KBM-7 (cell line): ENCODE measurements around the gene CPEB3.
A peak's percentile ranks its signal among the peaks of the same experiment; 100 is the strongest.
"Not testable (repeated sequence)": the region's sequence is repeated elsewhere in the genome, so short reads cannot be mapped to it uniquely, and the experiment has no call there.

Experiments
- DNase-seq: peaks from one replicate; pipeline ENCODE4 v3.0.0-alpha.2; 2015
- in situ Hi-C: fragments of 300-500 bp; cut with MboI; formaldehyde crosslinking; loops from 2 replicates; pipeline ENCODE4 v1.14.3; 2020; ENCODE audit warnings: low sequenced_read_pairs, low pct_unique_long_range_greater_than_20kb, mixed read lengths

CPEB3 gene

DNA sequence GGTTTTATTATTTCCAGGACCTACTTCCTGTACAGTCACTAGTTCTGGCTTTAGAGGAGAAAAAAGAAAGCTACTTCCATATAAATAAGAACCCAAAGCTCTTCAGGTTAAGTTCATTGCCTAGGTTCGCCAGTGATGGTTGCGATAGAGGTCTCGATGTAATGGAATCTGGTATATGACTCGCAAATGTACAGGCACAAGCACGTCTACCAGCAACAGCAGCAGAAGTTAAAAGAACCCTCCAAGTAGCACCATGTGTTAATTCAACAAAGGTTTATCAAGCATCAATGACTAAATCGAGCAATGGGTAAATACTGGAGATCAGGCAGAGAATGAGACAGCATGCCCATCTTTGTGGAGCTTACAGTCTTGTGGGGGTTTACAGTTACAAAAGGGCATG, 211.9 kb downstream of the CPEB3 start:
- no peak for DNase-seq
- in situ Hi-C loops = no loop called here

DNA sequence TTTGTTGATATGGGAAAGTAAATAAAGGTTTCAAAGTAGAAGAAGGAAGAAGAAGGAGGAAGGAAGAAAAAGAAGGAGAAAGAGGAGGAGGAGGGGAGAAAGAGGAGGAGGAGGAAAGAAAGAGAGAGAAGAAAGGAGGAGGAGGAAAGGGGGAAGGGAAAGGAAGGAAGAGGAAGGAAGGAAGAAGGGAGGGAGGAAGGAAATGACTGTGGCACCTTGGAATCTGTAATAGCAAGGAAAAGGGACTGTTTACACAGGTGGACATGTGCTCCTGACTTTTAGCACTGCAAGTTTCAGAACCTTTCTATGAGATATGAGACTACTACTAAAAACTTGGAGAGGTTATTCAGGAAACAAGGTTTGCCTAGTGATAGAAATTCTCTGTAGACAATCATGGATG, 214.2 kb downstream of the CPEB3 start:
- DNase-seq = no peak
- in situ Hi-C loops = no loop called here

DNA sequence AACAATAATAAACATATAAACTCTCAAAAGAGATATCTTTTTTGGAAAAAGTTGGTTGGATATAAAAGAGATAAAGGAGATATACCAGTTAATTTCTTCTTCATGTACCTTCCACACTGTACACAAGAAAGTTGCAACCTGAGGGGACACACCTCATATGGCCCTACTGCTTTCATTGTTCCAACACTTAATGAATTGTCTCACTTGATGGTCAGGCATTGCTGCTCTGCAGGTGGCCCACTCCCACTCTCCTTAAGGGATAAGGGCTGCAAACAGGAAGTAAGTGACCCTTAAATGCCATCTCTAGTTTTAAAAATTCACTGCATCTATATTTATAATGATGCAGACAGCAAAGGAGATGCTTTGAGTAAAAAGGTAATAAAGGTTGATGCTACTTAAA, 215.0 kb downstream of the CPEB3 start:
- in situ Hi-C loops = no loop called here
- DNase-seq = no peak

DNA sequence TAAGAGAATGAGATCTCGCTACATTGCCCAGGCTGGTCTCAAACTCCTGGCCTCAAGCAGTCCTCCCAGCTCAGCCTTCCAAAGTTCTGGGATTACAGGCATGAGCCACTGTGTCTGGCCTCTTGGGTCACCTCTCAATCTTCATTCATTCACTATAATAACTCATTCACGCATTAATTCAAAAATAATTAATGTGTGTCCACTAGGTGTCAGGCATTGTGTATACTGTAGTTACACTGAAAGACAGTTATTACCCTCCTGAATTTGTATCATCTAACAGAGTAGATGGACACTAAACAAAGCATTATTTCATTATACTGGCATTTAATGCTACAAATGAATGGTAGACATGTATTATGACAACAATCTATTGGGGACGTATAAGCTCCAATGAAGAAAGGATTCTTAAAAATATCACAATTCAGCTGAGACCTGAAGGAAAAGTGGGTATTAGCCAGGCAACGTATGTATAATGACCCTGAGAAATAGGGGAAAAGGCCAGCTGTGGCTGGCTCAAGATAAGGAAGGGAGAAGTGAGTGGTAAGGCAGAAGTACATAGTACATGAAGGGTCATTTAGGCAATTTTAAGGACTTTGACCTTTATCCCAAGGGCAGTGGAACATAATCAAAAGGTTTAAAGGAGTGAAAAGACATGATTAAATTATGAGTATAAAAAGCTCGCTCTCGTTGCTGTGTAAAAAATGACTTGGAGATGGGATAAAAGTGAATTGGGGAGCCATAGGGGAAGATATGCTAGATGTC, 216.6 kb downstream of the CPEB3 start:
- in situ Hi-C loops = no loop called here
- DNase-seq = peak; percentile 5

DNA sequence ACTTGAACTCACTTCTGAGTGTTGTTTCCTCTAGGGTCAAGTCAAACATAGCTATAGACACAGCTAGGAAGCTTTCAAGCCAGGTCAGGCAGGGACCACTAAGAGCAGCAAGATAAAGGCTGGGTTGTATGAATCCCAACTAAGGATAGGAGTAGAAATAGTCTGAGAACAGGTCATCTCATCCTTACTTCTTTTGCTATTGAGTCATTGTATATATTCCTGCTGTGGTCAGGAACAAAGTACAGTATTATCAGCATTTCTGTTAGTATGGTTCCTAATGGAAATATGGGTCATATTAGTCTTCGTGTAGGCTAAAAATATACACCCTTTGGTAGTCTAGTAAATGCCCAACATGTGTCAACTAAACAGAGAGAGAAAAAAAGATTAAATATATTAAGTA, 222.0 kb downstream of the CPEB3 start:
- in situ Hi-C loops = no loop called here
- DNase-seq = no peak

DNA sequence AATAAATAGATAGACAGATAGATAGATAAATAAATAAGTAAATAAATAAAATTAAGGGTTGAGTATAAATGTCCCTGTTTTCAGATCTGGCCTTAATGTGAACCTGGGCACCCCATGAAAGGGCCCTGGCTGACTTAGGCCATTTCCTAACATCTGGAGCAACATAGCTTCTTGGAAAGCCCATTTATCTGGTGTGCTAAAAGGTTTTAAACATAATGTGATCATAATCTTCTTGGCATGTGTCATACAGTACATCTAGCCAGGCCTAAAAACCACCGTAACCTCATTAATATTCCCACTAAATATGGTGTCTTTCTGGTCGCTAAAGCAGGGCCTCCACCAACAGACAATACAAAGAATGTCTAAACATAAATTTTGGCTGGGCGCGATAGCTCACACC, 224.5 kb downstream of the CPEB3 start:
- no peak for DNase-seq
- in situ Hi-C loops = no loop called here

DNA sequence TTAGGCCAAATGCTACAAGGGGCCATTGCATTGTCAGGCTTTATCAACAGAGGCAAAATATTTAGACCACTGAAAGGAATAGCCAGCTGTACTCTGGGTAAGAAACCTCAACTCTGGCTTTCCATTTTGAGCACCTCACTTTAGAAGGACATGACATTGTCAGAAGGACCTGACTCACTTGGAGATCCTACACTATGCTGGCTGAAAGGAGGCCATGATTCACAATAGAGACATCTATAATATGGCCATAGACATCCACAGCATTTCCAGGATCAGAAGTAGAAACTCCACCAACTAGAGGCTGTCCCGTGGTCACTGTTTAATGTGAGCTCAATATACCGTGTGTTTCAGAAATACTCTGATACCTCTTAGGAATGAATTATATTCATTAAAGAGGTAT, 226.4 kb downstream of the CPEB3 start:
- in situ Hi-C loops = no loop called here

DNA sequence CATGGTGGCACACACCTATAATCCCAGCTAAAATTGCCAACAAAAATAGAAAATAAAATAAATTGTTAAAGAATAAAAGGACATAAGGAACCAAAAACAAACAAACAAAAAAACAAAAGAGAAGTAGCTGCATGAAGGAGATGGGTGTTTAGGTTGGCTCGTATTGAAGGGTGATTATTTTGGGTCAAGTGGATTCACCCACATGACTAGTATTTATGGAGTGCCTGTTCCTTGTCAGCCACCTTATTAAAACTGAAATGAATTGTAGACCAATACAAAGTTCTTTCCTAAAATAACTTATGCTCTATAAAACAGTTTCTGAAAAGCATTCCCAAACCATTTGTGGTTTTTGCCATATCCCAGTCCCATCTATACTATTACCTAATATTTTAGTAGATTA, 228.6 kb downstream of the CPEB3 start:
- in situ Hi-C loops = no loop called here

More for the DNA sequence above, 226.4 kb downstream of the CPEB3 start:
- no peak for DNase-seq

DNA sequence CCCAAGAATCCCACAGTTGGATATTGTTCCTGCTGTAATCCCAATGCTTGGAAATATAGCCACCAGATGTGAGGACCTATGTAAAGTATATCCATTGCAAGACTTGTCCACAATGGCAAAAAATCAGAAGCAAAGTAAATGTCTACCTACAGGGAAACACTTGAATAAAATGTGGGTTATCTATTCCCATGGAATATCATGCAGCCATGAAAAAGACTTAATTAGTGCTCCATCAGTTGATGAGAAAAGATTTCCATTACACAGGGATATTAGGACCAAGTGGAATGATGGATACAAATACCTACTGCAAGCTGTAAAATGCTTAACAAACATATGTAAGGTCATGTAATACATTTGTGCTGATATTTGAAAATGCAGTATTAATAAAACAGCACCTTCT, 236.1 kb downstream of the CPEB3 start:
- in situ Hi-C loops = no loop called here

More for the DNA sequence above, 228.6 kb downstream of the CPEB3 start:
- no peak for DNase-seq

DNA sequence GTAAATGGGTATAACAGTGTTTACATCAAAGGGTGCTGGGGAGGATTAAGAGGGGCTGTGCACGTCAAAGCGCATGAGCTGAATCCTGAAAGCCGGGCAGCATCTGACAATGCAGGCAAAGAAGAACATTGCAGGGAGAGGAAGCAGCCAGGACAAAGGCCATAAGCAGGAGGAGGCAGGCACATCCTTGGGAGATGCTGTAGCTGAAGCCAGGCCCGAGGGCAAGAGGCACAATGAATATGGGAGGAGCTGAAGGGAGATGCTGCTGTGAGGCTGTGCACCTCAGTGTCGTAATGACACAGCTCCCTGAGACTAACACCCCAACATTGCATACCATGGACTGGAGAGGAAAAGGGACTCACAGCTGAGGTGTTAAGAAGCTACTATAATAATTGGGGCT, 238.1 kb downstream of the CPEB3 start:
- no peak for DNase-seq
- in situ Hi-C loops = no loop called here

More for the DNA sequence above, 236.1 kb downstream of the CPEB3 start:
- DNase-seq = no peak

DNA sequence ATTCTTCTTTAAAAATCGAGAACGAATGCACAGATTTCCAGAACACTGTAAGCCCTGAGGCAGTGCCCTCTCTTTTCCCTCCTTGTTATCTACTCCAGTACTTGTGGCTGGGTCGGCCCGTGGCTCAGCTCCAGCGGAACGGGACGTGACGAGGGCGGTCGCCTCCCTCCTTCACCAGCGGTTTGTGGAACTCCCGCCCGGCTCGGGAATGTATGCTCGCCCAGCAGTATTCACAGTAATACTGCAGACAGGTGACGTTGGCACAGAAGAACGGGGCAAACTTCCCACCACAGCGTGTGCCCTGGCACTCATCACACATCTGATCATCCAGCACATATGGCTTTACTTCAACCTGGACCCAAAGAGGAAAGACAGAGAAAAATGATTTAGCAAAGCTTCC, 238.8 kb downstream of the CPEB3 start:
- in situ Hi-C loops = no loop called here
- DNase-seq = no peak

DNA sequence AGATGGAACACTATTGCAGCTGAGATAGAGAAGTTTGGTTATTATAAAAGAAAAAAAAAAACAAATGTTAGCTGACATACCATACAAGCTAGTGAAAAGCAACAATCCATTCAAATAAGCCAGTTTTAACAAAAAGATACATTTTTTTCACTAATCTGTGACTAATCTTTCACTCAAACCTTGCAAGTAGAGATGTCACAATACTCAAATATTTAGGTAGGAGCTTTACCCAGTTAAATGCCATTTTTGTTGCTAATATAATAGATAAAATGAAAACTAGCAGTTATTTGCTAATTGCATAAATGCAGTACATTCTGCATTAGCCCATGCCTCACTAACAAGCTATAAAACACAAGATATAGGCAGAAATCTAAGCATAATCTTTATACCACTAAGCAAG, 243.7 kb downstream of the CPEB3 start:
- in situ Hi-C loops = no loop called here

DNA sequence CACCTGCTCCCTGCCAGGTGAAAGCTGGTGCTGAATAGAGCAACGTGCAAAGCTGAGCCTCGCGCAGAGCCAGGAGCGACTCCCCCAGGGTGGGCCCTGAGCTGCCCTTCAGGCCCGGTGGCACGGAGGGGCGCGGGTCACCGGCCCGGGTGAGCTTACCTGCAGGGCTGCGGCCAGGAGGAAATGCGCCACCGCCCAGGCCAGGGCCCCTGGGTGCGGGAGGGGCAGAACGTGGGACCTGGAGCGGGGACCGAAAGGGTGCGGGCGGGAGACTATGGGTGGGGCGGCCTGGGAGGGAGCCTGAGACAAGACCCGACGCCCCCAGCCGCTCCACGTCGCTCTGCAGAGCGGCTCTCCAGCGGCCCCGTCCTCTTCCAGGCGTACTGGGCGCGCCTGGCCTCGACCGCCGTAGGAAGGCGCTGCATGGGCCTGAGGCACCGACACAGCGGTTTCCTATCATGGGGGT, 245.2 kb downstream of the CPEB3 start:
- DNase-seq = no peak
- in situ Hi-C loops = no loop called here

More for the DNA sequence above, 243.7 kb downstream of the CPEB3 start:
- no peak for DNase-seq

DNA sequence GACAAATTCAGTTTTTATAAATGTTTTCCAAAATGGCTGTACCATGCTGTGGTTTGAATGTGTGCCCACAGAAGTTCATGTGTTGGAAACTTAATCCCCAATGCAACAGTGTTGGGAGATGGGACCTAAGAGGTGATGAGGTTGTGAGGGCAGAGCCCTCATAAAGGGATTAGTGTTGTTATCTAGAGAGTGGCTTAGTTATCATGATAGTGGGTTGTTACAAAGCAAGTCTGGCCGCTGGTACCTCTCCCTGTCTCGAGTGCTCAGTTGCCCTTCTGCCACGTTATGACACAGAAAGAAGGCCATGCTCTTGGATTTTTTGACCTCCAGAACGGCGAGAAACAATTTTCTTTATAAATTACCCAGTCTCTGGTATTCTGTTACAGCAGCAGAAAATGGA, 248.3 kb downstream of the CPEB3 start:
- DNase-seq = no peak

DNA sequence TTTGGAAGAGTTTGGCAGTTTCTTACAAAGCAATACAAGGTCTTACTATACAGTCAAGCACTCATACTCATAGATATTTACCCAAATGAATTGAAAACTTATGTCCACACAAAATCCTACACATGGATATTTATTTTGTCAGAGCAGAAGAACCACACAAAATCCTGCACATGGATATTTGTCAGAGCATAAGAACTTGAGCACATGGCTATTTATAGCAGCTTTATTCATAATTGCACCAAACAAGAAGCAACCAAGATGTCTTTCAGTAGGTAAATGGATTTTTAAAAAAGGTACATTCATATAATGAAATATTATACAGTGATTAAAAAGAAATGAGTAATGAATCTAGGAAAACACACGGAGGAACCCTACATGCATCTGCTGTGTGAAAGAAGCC, 251.9 kb downstream of the CPEB3 start:
- in situ Hi-C loops = no loop called here
- DNase-seq = no peak

More for the DNA sequence above, 248.3 kb downstream of the CPEB3 start:
- in situ Hi-C loops = no loop called here

DNA sequence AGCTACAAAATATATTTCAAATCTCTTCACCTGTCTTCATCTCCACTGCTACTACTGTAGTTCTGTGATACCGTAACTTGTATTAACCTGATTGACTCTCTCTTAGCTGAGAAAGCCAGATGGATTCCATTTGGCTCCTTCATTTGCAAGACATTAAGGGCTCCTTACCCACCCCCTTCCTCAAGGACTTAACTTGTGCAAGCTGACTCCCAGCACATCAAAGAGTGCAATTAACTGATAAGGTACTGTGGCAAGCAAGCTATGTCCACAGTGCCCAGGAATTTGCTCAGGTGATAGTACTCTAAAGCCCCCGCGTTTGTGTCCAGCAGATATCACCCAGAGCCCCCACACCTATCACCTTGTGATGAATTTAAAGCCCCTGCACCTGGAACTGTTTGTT, 257.8 kb downstream of the CPEB3 start:
- in situ Hi-C loops, DNase-seq: not testable (repeated sequence)

DNA sequence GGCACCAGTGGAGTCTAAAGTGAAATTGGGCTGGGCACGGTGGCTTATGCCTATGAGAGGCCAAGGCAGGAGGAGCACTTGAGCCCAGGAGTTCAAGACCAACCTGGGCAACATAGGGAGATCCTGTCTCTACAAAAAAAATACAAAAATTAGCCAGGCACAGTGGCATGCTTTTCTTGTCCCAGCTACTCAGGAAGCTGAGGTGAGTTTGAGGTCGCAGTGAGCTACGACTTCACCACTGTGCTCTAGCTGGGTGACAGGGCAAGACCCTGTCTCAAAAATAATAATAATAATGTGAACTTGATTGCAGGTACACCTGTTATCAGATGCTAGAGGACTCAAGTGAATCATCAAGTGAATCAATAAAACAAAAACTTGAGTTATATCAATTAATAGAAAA, 259.3 kb downstream of the CPEB3 start:
- DNase-seq = no peak
- in situ Hi-C loops = no loop called here

DNA sequence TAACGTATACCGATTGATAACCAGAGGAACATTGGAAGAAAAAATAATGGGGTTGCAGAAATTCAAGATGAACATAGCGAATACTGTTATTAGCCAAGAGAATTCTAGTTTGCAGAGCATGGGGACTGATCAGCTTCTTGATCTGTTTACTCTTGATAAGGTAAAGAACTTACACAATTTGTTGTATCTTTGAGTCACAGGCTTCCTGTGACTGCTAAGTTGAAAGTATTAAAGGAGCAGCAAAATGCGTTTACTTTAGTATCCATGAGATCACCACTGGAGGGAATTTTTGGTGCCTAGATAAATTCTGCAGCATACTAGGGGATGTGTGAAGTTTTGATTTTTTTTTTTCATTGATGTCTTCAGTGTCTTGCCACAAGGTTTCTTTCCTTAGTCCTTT, 263.7 kb downstream of the CPEB3 start:
- in situ Hi-C loops = no loop called here

DNA sequence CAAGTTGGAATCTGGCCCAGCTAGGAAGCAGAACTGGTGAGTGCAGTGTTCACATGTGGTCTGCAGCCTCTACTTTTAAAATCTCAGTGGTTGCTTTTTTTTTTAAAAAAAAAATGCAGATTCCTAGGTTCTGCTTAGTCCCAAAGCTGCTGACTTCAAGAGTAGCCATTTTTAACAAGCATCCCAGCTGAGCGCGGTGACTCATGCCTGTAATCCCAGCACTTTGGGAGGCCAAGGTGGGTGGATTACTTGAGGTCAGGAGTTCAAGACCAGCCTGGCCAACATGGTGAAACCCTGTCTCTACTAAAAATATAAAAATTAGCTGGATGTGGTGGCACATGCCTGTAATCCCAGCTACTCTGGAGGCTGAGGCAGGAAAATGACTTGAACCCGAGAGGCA, 265.5 kb downstream of the CPEB3 start:
- DNase-seq, in situ Hi-C loops: not testable (repeated sequence)

More for the DNA sequence above, 263.7 kb downstream of the CPEB3 start:
- no peak for DNase-seq

DNA sequence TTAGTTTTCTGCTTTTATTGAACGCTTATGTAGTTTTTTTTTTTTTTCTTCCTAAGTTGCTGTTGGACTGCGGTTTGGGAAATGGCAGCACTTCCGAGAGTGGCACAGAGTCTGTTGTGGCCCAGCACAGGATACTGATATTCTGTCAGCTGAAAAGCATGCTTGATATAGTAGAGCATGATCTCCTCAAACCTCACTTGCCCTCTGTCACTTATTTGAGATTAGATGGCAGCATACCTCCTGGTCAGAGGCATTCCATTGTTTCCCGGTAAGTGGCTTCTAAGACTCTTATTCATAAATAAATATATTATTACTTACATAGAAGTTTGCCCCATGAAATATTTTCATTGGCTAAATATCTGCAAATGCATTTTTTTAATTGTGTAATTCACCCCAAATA, 266.2 kb downstream of the CPEB3 start:
- no peak for DNase-seq
- in situ Hi-C loops = no loop called here

DNA sequence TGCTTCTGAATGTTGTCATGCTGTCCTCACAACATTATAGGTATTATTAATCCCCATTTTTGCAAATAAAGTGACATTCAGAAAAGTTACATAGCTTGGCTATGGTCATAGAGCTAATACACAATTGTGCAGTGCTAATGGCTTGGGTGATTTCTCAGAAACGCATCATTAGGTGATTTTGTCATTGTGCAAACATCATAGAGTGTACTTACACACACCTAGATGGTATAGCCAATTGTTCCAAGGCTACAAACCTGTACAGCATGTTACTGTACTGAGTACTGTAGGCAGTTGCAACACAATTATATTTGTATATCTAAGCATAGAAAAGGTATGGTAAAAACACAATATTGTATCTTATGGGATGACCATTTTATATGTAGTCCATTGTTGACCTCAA, 276.3 kb downstream of the CPEB3 start:
- in situ Hi-C loops = no loop called here

More for the DNA sequence above, 276.3 kb downstream of the CPEB3 start:
- no peak for DNase-seq
